ENCODE measurements around the gene DCUN1D4.

DCUN1D4 gene

DNA sequence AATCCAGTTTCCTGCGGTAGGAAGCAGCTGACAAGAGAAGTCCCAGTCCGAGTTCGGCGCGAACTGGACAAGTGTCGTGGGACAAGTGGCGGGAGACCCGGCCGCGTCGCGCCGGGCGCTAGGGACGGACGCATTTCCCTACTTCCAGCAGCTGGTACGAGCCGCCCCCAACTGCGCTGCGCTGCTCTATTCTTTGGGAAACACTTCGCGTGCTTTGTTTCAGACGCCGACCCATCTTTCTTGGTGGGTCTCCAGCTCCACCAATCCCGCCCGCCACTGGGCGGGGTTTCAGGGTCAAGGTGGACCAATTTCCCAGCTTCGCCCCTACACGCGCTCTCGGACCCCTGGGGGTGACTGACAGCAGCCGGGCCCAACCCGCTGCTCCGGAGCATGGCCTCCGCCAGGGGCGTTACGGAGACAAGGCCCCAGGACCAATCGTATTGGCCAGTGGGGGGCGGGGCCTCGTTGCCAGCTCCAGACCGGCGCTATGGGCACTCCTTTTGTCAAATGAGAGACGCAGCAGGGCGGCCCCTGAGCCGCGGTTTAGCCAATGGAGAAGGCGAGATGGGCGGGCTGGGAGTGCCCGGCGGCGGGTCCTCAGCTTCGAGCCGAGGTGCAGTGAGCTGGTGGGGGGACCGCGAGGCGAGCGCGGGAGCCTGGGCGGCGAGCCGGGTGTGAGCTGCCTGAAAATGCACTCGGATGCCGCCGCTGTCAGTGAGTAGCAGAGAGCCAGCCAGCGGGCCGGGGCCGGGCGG, at the start of gene DCUN1D4:
TSS of gene DCUN1D4 (plus strand) at position 600 of the 755 bp plus-strand sequence. CDS start at position 690, 90 bp downstream.
- peak; percentile 97 to 98 for DNase-seq (ENCODE audit: low read depth in 2 of 2)

DNA sequence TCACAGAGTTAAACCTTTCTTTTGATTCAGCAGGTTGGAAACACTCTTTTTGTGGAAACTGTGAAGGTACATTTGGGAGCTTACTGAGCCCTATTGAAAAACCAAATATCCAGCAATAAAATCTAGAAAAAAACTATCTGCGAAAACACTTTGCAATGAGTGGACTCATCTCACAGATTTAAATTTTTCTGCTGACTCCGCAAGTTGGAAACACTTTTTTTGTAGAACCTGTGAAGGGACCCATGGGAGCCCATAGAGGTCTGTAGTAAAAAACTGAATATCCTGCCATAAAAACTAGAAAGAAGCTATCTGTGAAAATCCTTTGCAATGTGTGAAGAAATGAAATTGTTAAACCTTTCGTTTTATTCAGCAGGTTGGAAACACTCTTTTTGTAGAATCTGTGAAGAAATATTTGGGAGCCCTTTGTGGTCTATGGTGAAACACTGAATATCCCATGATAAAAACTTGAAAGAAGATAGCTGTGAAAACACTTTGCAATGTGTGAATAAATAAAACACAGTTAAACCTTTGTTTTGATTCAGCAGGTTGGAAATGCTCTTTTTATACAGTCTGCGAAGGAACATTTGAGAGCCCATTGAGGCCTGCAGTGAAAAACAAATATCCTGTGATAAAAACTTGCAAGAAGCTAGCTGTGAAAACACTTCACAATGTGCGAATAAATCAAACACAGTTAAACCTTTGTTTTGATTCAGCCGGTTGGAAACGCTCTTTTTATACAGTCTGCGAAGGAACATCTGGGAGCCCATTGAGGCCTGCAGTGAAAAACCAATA, 22.3 kb upstream of the DCUN1D4 start:
- no peak for DNase-seq (ENCODE audit: low read depth in 2 of 2)

DNA sequence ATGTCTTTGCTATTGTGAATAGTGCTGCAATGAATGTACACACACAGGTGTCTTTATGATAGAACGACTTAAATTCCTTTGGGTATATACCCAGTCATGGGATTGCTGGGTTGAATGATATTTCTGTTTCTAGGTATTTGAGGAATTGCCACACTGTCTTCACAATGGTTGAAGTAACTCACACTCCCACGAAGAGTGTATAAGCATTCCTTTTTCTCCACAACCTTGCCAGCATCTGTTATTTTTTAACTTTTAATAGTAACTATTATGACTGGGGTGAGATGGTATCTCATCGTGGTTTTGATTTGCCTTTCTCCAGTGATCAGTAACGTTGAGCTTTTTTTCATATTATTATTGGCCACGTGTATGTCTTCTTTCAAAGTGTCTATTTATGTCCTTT, 17.6 kb upstream of the DCUN1D4 start:
- no peak for DNase-seq (ENCODE audit: low read depth in 2 of 2)

DNA sequence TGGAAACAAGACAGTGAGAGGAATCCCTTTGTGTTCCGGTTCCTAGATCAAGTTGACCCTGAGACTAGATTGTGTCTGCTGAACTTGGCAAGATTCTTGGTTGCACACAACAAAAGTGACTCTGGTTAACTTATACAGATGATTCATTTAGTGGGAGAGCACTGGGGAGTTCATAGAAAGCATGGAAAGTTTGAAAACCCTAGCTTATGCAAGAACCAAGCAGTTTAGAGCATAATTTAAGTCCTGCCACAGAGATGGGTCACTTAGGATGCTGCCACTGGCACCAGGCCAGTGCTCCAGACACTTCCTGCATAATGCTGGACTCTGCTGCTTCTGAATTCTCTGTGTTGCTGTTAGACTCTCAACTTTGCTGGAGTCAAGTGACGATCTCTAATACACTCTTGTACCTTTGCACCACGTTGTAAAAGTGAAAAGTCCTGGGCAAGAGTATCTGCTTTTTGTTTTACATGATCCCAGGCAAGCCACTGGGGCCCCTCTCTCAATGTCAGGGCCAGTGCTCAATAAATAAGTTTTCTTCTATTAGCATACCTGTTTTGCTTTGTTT, 12.7 kb upstream of the DCUN1D4 start:
- no peak for DNase-seq (ENCODE audit: low read depth in 2 of 2)

DNA sequence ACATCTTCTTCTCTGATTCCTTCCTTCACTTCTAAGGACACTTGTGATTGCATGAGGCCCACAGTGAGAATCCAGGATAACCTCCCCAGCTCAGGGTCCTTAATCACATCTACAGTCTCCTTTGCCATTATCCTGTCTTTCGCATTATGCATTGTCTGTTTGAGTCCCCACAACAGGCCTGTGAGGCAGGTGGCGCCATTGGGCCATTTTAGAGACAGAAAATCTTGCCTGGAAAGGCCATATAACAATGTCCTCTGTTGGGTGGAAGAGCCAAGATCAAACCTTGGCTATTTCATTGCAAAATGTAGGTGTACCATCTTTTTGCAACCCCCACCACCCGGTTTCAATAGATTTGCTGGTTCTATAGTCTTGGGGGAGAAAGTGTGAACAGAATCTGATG, 11.8 kb upstream of the DCUN1D4 start:
- DNase-seq (ENCODE audit: low read depth in 2 of 2) = peak; percentile 11 to 34

DNA sequence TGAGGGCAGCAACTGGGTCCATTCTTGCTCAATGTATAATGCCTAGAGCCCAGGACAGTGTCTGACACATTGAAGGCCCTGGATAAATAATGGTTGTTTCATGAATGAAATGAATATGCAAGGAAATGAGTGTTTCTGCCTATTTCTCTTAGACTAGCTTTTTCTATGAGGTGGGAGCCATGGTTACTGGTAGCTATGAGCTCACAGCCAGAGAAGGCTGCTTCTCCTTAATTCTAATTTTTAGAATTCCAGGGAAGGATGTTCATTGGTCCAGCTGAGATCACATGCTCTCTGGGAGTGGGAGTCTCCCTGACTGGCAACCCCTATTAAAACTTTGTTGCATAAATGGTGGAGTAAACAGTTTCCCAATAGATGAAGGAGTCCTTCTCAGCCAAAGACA, 9.7 kb upstream of the DCUN1D4 start:
- no peak for DNase-seq (ENCODE audit: low read depth in 2 of 2)

DNA sequence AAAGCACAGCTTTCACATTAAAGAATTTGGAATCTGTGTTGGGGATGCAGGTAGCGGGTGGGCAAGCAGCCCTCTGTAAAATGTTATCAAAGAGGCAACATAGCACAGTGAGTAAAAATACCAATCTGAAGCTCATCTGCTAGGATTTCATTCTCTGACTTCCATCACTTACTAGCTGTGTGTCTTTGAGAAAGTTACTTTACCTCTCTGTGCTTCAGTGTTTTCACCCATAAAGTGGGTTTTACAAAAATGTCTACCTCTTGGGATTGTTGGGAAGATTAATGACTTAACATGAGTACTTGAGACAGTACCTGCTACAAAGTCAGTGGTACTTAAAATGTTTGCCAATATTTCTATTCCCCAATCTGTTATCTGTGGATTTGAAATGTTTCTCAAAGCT, 7.9 kb upstream of the DCUN1D4 start:
- no peak for DNase-seq (ENCODE audit: low read depth in 2 of 2)

DNA sequence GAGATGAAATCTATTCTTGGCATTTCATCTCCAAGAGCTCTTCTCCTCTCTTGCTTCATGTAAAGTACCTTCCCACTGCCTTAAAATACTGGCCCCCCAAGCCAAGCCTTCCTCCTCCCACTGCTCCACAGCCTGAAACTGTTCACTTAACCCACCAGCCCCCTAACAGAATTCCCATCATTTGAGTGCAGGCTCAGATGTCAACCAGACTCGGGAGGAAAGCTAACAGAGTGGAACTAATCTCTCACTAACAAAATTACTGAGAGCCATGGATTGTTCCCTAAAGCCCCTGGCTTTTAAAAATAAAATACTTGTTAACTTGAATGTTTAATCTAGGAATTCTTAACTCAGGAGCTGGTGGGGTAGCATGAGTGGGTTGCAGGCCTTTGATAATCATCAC, 7.1 kb upstream of the DCUN1D4 start:
- no peak for DNase-seq (ENCODE audit: low read depth in 2 of 2)

DNA sequence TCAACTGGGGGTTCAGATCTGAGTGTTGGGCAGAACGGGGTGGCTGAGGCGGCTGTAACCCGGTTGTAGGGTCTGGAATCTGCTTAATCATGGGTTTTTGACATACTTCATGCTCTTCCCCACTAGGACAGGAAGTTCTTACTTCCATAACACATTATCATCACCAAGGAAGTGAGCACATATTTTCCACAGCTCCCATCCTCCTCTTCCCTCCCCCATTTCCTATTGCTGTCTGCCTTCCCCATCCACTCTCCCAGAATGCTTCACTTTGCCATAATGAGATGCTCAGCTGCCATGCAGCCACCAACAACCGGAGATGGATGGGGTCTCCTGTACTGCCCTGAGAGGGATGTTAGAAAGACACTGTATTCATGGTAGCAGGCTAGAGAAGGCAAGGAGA, 6.4 kb upstream of the DCUN1D4 start:
- no peak for DNase-seq (ENCODE audit: low read depth in 2 of 2)

DNA sequence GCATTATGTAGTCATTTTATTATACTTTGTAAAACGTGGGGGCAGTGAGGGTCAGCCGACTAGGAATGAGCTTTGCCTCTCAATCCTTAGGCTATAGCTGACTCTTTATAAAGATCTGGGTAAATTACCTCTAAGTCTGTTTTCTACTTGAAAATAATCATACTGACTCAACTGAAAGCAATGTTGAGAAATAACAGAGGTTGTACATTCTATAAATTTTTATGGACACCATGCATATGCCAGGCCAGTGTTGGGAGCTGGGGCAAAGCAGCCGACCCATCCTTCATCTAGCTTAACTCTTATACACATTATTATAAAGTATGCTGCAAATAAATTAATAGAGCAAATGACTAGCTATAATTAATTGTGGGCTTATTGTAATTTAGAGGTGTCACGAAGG, 2.2 kb upstream of the DCUN1D4 start:
- DNase-seq (ENCODE audit: low read depth in 2 of 2) = no peak

DNA sequence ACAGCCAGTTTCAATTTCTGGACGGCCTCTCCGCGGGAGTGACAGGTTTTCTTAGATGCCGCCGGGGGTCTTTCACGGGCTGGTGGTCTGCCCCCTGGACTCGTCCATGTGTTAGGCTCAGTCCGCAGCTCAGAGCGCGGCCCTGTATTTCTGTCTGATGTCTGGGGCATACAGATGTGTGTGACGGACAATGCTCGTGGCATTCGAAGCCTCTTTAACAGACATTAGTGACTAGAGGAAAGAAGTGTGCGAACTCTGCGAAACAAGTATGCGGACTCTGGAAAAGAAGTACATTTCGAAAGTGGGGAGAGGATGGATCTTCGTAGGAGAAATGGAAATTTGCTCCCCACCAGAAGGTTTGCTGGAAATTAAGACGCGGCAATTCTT, 793 bp upstream of the DCUN1D4 start:
- no peak for DNase-seq (ENCODE audit: low read depth in 2 of 2)

DNA sequence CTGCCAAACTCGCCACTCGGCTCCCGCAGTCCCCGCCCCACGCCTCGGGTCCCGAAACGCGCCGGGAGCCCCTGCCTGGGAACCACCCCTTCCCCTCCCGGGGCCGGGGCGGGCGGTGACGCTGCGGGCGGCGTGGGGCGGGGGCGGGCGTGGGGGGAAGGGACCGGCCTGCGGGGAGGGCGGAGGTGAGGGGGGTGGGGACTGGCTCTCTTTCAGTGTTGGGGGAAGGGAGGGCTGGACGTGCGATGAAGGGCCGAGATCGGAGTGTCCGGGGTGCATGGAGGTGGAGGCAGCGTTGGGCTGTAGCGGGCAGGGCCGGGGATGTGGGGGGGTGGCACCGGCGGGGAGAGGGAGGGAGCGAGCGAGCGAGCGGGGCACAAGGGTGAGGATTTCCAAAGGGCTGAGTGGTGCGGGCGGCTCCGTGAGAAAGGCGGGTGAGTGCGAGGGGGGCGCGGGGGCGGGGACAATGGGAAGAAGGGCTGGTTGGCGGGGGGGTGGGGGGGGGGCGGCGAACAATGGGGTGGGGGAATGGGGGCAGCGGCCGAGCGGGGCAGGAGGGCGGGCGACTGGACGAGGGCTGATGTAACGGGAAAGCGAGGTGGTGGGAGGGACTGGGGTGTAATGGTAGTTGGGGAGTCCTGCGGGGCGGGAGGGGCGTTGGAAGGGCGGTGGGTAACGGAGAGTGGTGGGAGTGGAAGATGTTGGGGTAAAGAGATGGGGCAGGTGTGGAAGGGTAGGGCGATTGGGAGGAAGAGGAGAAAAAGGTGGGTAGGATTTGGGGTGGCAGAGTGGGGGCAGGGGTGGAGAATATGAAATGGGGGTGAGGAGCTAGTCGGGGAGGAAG, 578 bp downstream of the DCUN1D4 start:
- peak; percentile 38 to 40 for DNase-seq (ENCODE audit: low read depth in 2 of 2)

DNA sequence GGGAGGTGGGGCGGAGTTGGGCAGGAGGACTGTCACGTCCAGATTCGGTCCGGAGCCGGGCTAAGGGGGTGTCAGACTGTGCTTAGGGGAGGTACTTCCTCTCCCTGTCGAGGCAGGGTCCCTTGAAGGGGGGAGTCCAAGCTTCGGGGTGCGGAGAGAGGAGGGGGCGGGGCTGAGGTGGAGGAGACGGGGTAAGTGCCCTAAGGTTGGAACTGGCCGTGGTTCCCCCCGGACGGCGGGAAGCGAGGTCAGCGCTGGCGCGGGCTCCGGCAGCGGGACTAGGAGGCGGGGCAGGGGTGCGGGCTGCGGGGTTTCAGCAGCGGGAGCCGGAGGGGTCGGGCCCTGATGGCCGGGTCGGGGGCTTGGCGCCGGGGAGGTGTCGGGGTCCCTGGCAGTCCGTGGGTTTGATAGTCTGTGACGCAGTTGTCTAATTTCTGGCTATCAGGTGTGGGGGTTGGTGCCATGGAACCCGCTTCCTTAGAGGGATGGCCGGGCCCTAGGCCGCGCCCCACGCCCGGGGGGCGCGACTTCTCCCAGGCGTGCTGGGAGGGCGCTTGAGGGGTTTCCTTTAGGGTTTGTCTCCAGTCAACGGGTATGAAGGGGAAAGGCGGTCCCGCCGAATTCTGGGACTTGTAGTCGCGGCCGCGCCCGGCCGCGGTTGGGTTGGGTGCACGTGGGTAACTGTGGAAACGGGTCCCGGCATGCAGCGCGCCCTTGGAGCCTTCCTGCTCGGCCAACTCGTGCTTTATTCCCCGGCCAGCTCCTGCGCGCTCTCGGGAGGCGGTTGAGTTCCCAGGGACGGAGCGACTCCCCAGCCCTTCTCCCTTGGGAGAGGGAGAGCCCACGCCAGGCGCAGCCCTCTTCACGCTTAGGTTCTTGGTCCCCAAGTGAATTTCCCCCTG, 1.5 kb downstream of the DCUN1D4 start:
- DNase-seq (ENCODE audit: low read depth in 2 of 2) = peak; percentile 78 to 82

DNA sequence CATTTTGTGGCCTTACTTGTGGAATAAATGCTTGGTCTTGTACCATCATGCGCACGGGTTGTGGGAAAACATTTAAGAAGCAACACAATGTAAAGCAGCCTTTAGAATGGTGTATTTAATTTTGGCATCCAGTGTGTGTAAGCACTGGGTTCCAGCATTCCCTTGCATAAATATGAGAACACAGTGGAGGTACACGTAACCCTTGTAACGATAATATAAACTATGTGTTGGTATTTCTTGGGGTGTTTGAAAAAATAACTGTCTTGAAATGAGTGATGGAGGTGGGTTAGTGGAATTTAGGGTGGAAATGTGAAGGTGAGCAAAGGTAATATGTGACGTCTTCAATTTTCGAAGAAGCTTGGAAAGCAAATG, 2.1 kb downstream of the DCUN1D4 start:
- no peak for DNase-seq (ENCODE audit: low read depth in 2 of 2)

DNA sequence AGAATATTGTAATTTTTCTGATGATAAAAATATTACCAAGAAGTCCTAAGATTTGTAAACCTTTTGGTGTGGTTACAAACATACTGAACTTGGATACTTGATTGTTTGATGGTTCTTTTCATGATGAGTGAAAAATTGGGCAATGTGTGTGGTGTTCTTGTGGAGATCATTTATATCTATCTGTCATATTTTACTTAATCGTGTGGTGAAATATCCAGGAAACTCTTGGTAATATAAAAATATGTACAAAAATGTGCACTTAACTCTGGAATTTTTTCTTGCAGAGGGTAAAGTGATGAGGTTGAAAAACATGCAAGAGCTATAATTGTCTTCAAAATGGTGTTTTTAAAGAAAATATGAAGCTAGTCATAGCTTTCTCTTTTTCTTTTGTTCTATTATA, 2.8 kb downstream of the DCUN1D4 start:
- no peak for DNase-seq (ENCODE audit: low read depth in 2 of 2)

DNA sequence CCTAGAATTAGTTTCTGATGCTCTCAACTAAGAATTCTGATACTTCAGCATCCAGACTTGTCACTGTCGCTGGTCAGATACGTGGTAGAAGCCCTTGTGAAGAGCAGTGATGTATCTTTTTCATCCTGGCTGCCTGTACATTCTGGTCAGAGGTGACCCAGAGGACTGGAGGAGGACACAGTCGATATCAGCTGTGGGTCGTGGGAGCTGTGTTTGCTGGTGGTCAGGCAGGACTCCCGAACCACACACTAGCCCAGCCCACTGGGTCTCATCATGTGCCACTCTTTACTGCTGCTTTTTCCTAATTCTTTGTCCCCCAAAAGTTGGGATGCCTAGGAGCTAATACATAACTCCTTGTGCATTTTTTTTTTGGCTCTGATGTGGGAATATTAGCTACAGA, 6.5 kb downstream of the DCUN1D4 start:
- DNase-seq (ENCODE audit: low read depth in 2 of 2) = no peak

DNA sequence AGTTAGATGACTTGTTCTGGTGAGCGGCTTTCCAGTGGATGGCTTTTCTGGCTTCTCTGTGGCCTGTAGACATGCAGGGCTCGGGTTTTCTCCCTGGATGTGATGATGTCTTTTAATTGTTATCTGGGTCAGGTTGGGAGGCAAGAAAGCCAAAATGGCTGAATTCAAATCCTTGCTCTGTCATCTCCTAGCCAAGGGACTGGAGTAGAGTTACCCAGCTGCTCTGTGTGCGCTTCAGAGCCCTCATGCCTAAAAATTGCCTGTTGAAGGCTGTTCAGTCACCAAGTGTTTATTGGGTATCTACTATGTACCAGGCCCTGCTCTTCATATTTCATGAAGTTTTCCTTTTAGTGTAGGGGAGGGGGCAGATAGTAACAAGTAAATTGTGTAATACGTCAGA, 7.3 kb downstream of the DCUN1D4 start:
- no peak for DNase-seq (ENCODE audit: low read depth in 2 of 2)

DNA sequence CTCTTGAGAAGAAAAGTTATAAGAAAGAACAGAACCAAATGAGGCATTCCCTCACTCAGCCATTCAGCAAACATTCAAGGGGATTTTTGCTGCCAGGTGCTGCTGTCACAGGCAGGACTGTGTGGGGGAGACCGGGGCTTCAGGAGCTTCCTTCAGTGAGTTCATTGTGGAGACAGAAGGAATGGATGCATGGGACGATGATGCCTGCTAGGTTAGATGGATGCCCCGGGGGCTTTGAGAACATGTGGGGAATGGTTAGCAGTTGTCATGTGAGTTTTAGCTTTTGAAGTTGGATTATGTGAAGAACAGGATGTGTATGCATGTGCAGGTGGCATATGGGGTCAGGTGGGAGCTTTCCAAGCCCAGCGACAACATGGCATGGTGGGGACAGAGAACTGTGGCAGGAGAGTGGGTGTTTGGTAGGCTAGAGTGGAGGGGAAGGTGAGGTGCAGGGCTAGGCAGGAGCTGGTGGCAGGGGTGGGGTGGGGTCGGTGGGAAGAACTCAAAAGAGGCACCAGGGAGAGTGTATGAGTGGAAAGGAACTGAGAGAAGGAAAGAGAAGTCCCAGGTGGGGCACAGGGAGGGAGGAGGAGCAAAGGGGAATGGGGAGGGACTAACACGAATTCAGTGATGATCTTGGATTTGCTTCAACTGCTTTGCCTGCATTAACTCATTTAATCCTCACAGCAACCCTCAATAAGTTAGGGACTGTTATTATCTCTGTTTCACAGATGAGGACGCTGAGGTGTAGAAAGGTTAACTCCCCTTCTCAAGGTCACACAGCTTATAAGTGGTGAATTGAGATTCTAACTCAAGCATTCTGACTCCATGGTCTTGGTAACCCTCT, 8.4 kb downstream of the DCUN1D4 start:
- no peak for DNase-seq (ENCODE audit: low read depth in 2 of 2)

DNA sequence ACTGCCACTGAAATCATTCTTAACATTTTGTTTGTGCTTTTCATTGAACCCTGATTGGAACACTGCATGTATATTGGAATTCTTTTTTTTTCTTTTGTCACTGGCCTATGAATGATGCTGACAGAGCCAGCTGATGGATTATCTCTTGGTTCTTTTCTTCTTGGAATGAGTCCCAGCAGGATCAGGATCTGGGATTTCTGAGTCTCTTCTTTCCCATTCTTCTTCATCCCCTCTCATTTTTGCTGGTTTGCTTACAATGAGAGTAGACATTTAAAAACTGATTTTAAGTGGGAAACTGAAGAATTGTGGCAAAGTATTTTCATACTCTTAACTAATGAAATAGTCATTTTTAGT, 9.0 kb downstream of the DCUN1D4 start:
- DNase-seq (ENCODE audit: low read depth in 2 of 2) = no peak

DNA sequence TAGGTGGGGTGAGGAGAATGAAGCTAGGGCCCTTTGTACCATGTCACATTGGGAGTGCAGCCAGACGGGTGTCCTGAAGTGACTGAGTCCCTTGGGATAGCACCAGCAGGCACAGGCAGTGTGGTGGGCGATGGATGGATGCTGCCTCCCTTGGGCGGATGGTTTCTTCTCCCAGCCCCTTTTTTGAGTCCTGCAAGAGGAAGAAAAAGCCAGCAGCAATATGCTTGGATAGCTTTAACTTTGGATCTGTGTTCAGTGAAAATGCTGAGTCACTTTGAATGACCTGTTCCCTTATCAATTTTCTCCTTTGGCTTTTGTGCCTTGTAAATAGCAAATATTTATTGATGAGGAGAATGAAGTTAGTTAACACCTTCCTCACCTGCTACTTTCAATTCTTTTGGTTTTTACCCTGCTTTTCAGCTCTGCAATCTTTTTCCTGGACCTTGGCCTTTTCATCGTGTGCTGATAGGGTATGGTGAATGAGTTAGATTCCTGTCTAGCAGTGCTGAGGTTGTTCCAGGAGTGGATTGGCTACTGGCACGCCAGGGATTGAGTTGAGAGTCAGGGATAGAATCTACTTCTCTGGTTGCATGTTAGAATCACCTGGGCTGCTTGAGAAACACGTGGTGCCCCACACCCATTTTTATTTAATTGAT, 10.2 kb downstream of the DCUN1D4 start:
- no peak for DNase-seq (ENCODE audit: low read depth in 2 of 2)
